Measurements from ENCODE around the gene TRPM3.

TRPM3 gene

GRCh38 chr9:70519912-70520724, 601.3 kb downstream of the TRPM3 start:
- no peak for DNase-seq (ENCODE audit: low read depth, low spot score)

GRCh38 chr9:70517926-70518610, 603.4 kb downstream of the TRPM3 start:
- no peak for TF ChIP-seq EZH2 (IDR thresholded peaks at IDR 0.05)
- no peak for TF ChIP-seq POLR2AphosphoS5 (IDR thresholded peaks at IDR 0.05; ENCODE audit: borderline replicate concordance, low read depth, low read length)
- TF ChIP-seq FOXP2 (optimal IDR thresholded peaks at IDR 0.05; ENCODE audit: control extremely low read depth, extremely low read length, insufficient read depth) = no peak
- no peak overlapping the region for H3K4me3 ChIP-seq
- H3K9ac ChIP-seq (ENCODE audit: insufficient read length) = no peak overlapping the region
- no peak for DNase-seq (ENCODE audit: low read depth, low spot score)
- H3K27ac ChIP-seq = no peak overlapping the region
- no peaks in the 10 kb centered on the region for H3K9me3 ChIP-seq (ENCODE audit: low read depth, low read length)
- no peaks in the 10 kb centered on the region for H3K36me3 ChIP-seq (ENCODE audit: insufficient read depth, low read length)

More at GRCh38 chr9:70519912-70520724, 601.3 kb downstream of the TRPM3 start:
- Histone ChIP-seq H3K27ac (no peak overlapping the region), H3K9me3 (ENCODE audit: low read depth, low read length) (no peaks in the 10 kb centered on the region), H3K4me3 (no peak overlapping the region), H3K36me3 (ENCODE audit: insufficient read depth, low read length) (no peaks in the 10 kb centered on the region), H3K9ac (ENCODE audit: insufficient read length) (no peak overlapping the region)
- TF ChIP-seq POLR2AphosphoS5 (IDR thresholded peaks at IDR 0.05; ENCODE audit: borderline replicate concordance, low read depth, low read length) (no peak), EZH2 (IDR thresholded peaks at IDR 0.05) (no peak), FOXP2 (optimal IDR thresholded peaks at IDR 0.05; ENCODE audit: control extremely low read depth, extremely low read length, insufficient read depth) (no peak)

- Histone ChIP-seq H3K9me3 (ENCODE audit: low read depth, low read length) (no peaks in the 10 kb centered on the region), H3K36me3 (ENCODE audit: insufficient read depth, low read length) (no peaks in the 10 kb centered on the region), H3K9ac (ENCODE audit: insufficient read length) (no peak overlapping the region), H3K27ac (no peak overlapping the region), H3K4me3 (no peak overlapping the region)
- no peak for DNase-seq (ENCODE audit: low read depth, low spot score)
- no peak for TF ChIP-seq FOXP2 (optimal IDR thresholded peaks at IDR 0.05; ENCODE audit: control extremely low read depth, extremely low read length, insufficient read depth)
Measured at GRCh38 chr9:70514273-70514672, 607.1 kb downstream of the TRPM3 start.

GRCh38 chr9:70511858-70512257, 609.6 kb downstream of the TRPM3 start:
- no peaks in the 10 kb centered on the region for H3K9me3 ChIP-seq (ENCODE audit: low read depth, low read length)
- DNase-seq (ENCODE audit: low read depth, low spot score) = no peak
- H3K4me3 ChIP-seq = no peak overlapping the region
- H3K36me3 ChIP-seq (ENCODE audit: insufficient read depth, low read length) = no peaks in the 10 kb centered on the region
- no peak overlapping the region for H3K9ac ChIP-seq (ENCODE audit: insufficient read length)
- TF ChIP-seq EZH2 (IDR thresholded peaks at IDR 0.05) (no peak), POLR2AphosphoS5 (IDR thresholded peaks at IDR 0.05; ENCODE audit: borderline replicate concordance, low read depth, low read length) (no peak), FOXP2 (optimal IDR thresholded peaks at IDR 0.05; ENCODE audit: control extremely low read depth, extremely low read length, insufficient read depth) (no peak)
- no peak overlapping the region for H3K27ac ChIP-seq

GRCh38 chr9:70510157-70510770, 611.2 kb downstream of the TRPM3 start:
- no peak overlapping the region for H3K9ac ChIP-seq (ENCODE audit: insufficient read length)
- no peak for DNase-seq (ENCODE audit: low read depth, low spot score)
- no peaks in the 10 kb centered on the region for H3K9me3 ChIP-seq (ENCODE audit: low read depth, low read length)
- no peaks in the 10 kb centered on the region for H3K36me3 ChIP-seq (ENCODE audit: insufficient read depth, low read length)
- TF ChIP-seq POLR2AphosphoS5 (IDR thresholded peaks at IDR 0.05; ENCODE audit: borderline replicate concordance, low read depth, low read length) = no peak
- H3K4me3 ChIP-seq = no peak overlapping the region
- no peak overlapping the region for H3K27ac ChIP-seq

- Histone ChIP-seq H3K9ac (ENCODE audit: insufficient read length) (no peak overlapping the region), H3K36me3 (ENCODE audit: insufficient read depth, low read length) (no peaks in the 10 kb centered on the region), H3K27ac (no peak overlapping the region), H3K9me3 (ENCODE audit: low read depth, low read length) (no peaks in the 10 kb centered on the region), H3K4me3 (no peak overlapping the region)
- TF ChIP-seq EZH2 (IDR thresholded peaks at IDR 0.05) = no peak
- no peak for TF ChIP-seq POLR2AphosphoS5 (IDR thresholded peaks at IDR 0.05; ENCODE audit: borderline replicate concordance, low read depth, low read length)
- no peak for TF ChIP-seq FOXP2 (optimal IDR thresholded peaks at IDR 0.05; ENCODE audit: control extremely low read depth, extremely low read length, insufficient read depth)
- no peak for DNase-seq (ENCODE audit: low read depth, low spot score)
Measured at GRCh38 chr9:70506159-70506558, 615.3 kb downstream of the TRPM3 start.

DNA sequence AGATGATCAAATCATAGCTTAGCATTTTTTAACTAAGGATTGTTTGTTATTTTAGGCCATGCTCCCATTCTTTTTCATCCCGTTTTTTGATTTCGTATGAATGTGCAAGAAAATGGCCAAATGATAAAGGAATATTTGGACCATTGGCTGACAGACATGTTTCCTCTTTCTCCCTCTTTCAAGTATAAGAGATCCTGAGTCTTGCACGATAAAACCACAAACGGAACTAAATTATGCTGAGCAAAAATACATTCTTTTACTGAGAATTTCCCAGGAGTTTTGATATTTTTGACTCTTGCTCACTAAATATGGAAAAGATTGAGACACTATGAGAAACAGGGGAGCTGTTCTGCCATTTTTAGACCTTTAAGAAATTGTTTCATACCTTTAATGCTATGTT, 616.6 kb downstream of the TRPM3 start:
- Histone ChIP-seq H3K9ac (ENCODE audit: insufficient read length) (no peak overlapping the region), H3K4me3 (no peak overlapping the region), H3K27ac (no peak overlapping the region), H3K9me3 (ENCODE audit: low read depth, low read length) (no peaks in the 10 kb centered on the region), H3K36me3 (ENCODE audit: insufficient read depth, low read length) (no peaks in the 10 kb centered on the region)
- DNase-seq (ENCODE audit: low read depth, low spot score) = no peak
- TF ChIP-seq EZH2 (IDR thresholded peaks at IDR 0.05) (no peak), POLR2AphosphoS5 (IDR thresholded peaks at IDR 0.05; ENCODE audit: borderline replicate concordance, low read depth, low read length) (no peak), FOXP2 (optimal IDR thresholded peaks at IDR 0.05; ENCODE audit: control extremely low read depth, extremely low read length, insufficient read depth) (no peak)

DNA sequence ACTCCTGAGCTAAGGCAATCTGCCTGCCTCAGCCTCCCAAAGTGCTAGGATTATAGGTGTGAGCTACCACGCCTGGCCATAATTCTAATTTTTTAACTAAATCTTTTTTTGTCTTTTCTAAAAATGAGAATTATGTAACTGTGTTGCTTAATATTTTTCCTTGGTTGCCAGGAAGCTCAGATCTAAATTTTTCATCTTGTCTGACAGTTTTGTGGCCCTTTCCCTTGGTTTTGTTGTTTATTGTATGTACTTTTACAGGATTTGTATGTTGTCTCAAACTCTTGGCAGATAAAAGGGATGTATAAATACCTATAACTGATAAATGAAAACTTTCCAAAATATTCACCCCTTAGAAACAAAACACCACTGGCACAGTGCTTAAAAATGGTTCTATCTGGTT, 618.7 kb downstream of the TRPM3 start:
- TF ChIP-seq FOXP2 (optimal IDR thresholded peaks at IDR 0.05; ENCODE audit: control extremely low read depth, extremely low read length, insufficient read depth) (no peak), EZH2 (IDR thresholded peaks at IDR 0.05) (no peak)
- no peak overlapping the region for H3K9ac ChIP-seq (ENCODE audit: insufficient read length)
- no peaks in the 10 kb centered on the region for H3K36me3 ChIP-seq (ENCODE audit: insufficient read depth, low read length)
- H3K9me3 ChIP-seq (ENCODE audit: low read depth, low read length) = no peaks in the 10 kb centered on the region
- DNase-seq (ENCODE audit: low read depth, low spot score) = no peak
- no peak overlapping the region for H3K4me3 ChIP-seq
- no peak overlapping the region for H3K27ac ChIP-seq
